WTC11 (cell line): Measurements from ENCODE around the gene CHAC1. TPM values are rescaled to one million over a fixed set of nuclear protein-coding genes. Genes with fewer than 3 reads are reported as not detected.

ENCODE experiments used
- ATAC-seq: fragments of 200-7000 bp; cut with Tn5 transposase; 2 replicates; pipeline ENCODE4 v1.10.0; 2021; ENCODE audit warnings: mild to moderate bottlenecking, moderate library complexity
- CTCF ChIA-PET: fragments of 300-600 bp; sonication (Branson Sonifier 250); formaldehyde crosslinking; loops from one replicate; lab custom pipeline; 2021; ENCODE audit warnings: antibody characterized with exemption; lab: Charles Lee
- POLR2A ChIA-PET: fragments of 350-600 bp; sonication (Branson Sonifier 250); formaldehyde crosslinking; loops from one replicate; lab custom pipeline; 2021; ENCODE audit warnings: antibody characterized with exemption; lab: Charles Lee
- DNase-seq: peaks from one replicate; pipeline ENCODE4 v3.0.0; 2021; ENCODE audit warnings: low spot score
- H3K27ac Mint-ChIP-seq: 2 replicates; pipeline ENCODE4 v1.8.0; 2021; ENCODE audit warnings: mixed read lengths
- H3K27me3 Mint-ChIP-seq: 2 replicates; pipeline ENCODE4 v1.8.0; 2021; ENCODE audit warnings: low read depth, mild to moderate bottlenecking, moderate library complexity, mixed read lengths
- H3K36me3 Mint-ChIP-seq: 2 replicates; pipeline ENCODE4 v1.8.0; 2021; ENCODE audit warnings: mixed read lengths
- H3K4me1 Mint-ChIP-seq: 2 replicates; pipeline ENCODE4 v1.8.0; 2022; ENCODE audit warnings: mixed read lengths
- H3K4me3 Mint-ChIP-seq: 2 replicates; pipeline ENCODE4 v1.8.0; 2021; ENCODE audit warnings: mild to moderate bottlenecking, moderate library complexity, mixed read lengths
- H3K9me3 Mint-ChIP-seq: 2 replicates; pipeline ENCODE4 v1.8.0; 2021; ENCODE audit warnings: mixed read lengths
- JAZF1 ChIP-seq: fragments of 250-450 bp; sonication (Bioruptor Pico); IDR thresholded peaks from 2 replicates; pipeline ENCODE4 v1.9.0; 2021; ENCODE audit warnings: moderate library complexity, mild to moderate bottlenecking, inconsistent platforms
- JUN ChIP-seq: sonication (generic); formaldehyde crosslinking; IDR thresholded peaks from 2 replicates; pipeline ENCODE4 v1.8.0; 2023; ENCODE audit warnings: mild to moderate bottlenecking, missing genetic modification reagents
- MLX ChIP-seq: sonication (generic); formaldehyde crosslinking; IDR thresholded peaks from 2 replicates; pipeline ENCODE4 v1.8.1; 2023; ENCODE audit warnings: mild to moderate bottlenecking, missing genetic modification reagents, moderate library complexity
- NFYB ChIP-seq: sonication (generic); formaldehyde crosslinking; conservative IDR thresholded peaks from 2 replicates; pipeline ENCODE4 v1.8.0; 2022; ENCODE audit warnings: low read depth, missing genetic modification reagents
- NR3C1 ChIP-seq: sonication (generic); formaldehyde crosslinking; conservative IDR thresholded peaks from 2 replicates; pipeline ENCODE4 v1.8.1; 2023; ENCODE audit warnings: low read depth, mild to moderate bottlenecking, missing genetic modification reagents
- STAT6 ChIP-seq: sonication (generic); formaldehyde crosslinking; conservative IDR thresholded peaks from 2 replicates; pipeline ENCODE4 v1.8.1; 2023; ENCODE audit warnings: mild to moderate bottlenecking, low read depth, missing genetic modification reagents, moderate library complexity
- ZBTB21 ChIP-seq: sonication (generic); formaldehyde crosslinking; IDR thresholded peaks from 2 replicates; pipeline ENCODE4 v1.8.1; 2023; ENCODE audit warnings: mild to moderate bottlenecking, missing genetic modification reagents, borderline replicate concordance
- ZBTB43 ChIP-seq: sonication (generic); formaldehyde crosslinking; IDR thresholded peaks from 2 replicates; pipeline ENCODE4 v1.8.1; 2023; ENCODE audit warnings: mild to moderate bottlenecking, missing genetic modification reagents
- ZNF219 ChIP-seq: sonication (generic); formaldehyde crosslinking; IDR thresholded peaks from 2 replicates; pipeline ENCODE4 v1.8.0; 2023; ENCODE audit warnings: missing genetic modification reagents, mild to moderate bottlenecking, borderline replicate concordance
- ZNF281 ChIP-seq: sonication (generic); formaldehyde crosslinking; IDR thresholded peaks from 2 replicates; pipeline ENCODE4 v1.8.0; 2023; ENCODE audit warnings: mild to moderate bottlenecking, missing genetic modification reagents
- ZNF512 ChIP-seq: sonication (generic); formaldehyde crosslinking; IDR thresholded peaks from 2 replicates; pipeline ENCODE4 v1.8.1; 2022; ENCODE audit warnings: missing genetic modification reagents, borderline replicate concordance
- ZNF532 ChIP-seq: fragments of 250-450 bp; sonication (Bioruptor Pico); IDR thresholded peaks from 2 replicates; pipeline ENCODE4 v1.9.0; 2021; ENCODE audit warnings: mild to moderate bottlenecking, borderline replicate concordance
- ZNF671 ChIP-seq: fragments of 250-450 bp; sonication (Bioruptor Pico); IDR thresholded peaks from 2 replicates; pipeline ENCODE4 v1.8.0; 2021; ENCODE audit warnings: mild to moderate bottlenecking
- total RNA-seq: library from RNA; stranded (reverse); gene quantifications from 3 replicates; pipeline ENCODE4 v1.2.3, GENCODE V29; 2021

Gene CHAC1
- total RNA-seq, 1 experiment from 2014 or later = 31.0 TPM

- CTCF ChIA-PET = interaction anchor here (0.6 to 10.6 kb wide), 41 partner anchors 8 to 577 kb away, joined by 3 to 203 read pairs (median 5); partner anchors contain the start of genes CHAC1, CHP1, NUSAP1 and OIP5
- Mint-ChIP-seq H3K4me1 (peaks cover 30% of the 10 kb centered on the region), H3K4me3 (peak overlapping the region; percentile 80), H3K27me3 (peaks cover 91% of the 10 kb centered on the region), H3K9me3 (no peaks in the 10 kb centered on the region), H3K36me3 (no peaks in the 10 kb centered on the region), H3K27ac (no peak overlapping the region)
- DNase-seq (peak; percentile 63), ATAC-seq (no peak)
- POLR2A ChIA-PET = interaction anchor here (1.0 to 8.7 kb wide), 7 partner anchors 12 to 30 kb away, joined by 3 to 73 read pairs (median 8); partner anchors contain the start of gene CHAC1
- TF ChIP-seq JUN (CRISPR knock-in tag) = no peak
- TF ChIP-seq ZNF512 = no peak
- no peak for TF ChIP-seq NFYB (CRISPR knock-in tag)
- no peak for TF ChIP-seq ZBTB21 (CRISPR knock-in tag)
- no peak for TF ChIP-seq ZNF671 (CRISPR knock-in tag)
- TF ChIP-seq STAT6 (CRISPR knock-in tag) = no peak
- no peak for TF ChIP-seq ZNF219 (CRISPR knock-in tag)
- no peak for TF ChIP-seq NR3C1 (CRISPR knock-in tag)
- no peak for TF ChIP-seq JAZF1 (CRISPR knock-in tag)
- TF ChIP-seq MLX = no peak
These were observed 23.4 kb upstream of the CHAC1 start for GRCh38 chr15:40929660-40930429.

GRCh38 chr15:40930430-40931299 is 22.6 kb upstream of the CHAC1 start:
- Mint-ChIP-seq H3K9me3 (no peaks in the 10 kb centered on the region), H3K27ac (no peak overlapping the region), H3K4me3 (peak overlapping the region; percentile 80), H3K4me1 (peaks cover 25% of the 10 kb centered on the region), H3K27me3 (peaks cover 84% of the 10 kb centered on the region), H3K36me3 (no peaks in the 10 kb centered on the region)
- DNase-seq = peak; percentile 89
- ChIA-PET POLR2A (interaction anchor here (0.6 to 8.7 kb wide), 9 partner anchors 11 to 186 kb away, joined by 3 to 73 read pairs (median 6); partner anchors contain the start of gene CHAC1), CTCF (interaction anchor here (0.5 to 10.6 kb wide), 45 partner anchors 9 to 1148 kb away, joined by 3 to 203 read pairs (median 5); partner anchors contain the start of genes CHAC1, CHP1, FSIP1 and NUSAP1)
- ATAC-seq = peak; percentile 4
- TF ChIP-seq ZNF532 (CRISPR knock-in tag) (no peak), ZBTB43 (CRISPR knock-in tag) (0 out of 2 replicates have a peak, but pooled peaks have one; percentile 35), ZNF219 (CRISPR knock-in tag) (no peak), NFYB (CRISPR knock-in tag) (no peak), ZNF281 (CRISPR knock-in tag) (peak; percentile 63; the same call in 1 of the 2 replicates)
